ENCODE measurements around the gene TEX264.

The TEX264 gene

DNA sequence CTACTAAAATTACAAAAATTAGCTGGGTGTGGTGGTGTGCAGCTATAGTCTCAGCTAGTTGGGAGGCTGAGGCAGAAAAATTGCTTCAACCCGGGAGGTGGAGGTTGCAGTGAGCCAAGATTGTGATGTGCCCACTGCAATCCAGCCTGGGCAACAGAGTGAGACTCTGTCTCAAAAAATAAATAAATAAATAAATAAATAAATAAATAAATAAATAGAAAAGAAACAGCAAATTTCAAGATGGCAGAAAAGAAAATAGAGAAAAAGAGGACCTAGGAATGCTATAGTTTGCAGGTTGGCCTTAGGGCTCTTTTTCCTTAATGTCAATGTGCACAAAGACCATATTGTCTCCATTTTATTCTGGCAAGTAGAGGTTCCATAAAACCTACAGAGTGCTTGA is 79.8 kb downstream of the TEX264 start:
- DNase-seq (ENCODE audit: low read depth) = no peak

- no peak for DNase-seq (ENCODE audit: low read depth)
These were observed 80.2 kb downstream of the TEX264 start for GRCh38 chr3:51751287-51751686.

Data from stimulated activated CD8-positive, alpha-beta memory T cell treated with anti-CD3 and anti-CD28 coated beads, Interleukin-7, amount 100 ng/mL, for 24 hours (primary cell).